HepG2 (cell line): ENCODE measurements around the gene MICB. TPM values are rescaled to one million over a fixed set of nuclear protein-coding genes. Genes with fewer than 3 reads are reported as not detected.
A peak's percentile ranks its signal among the peaks of the same experiment; 100 is the strongest.

Source experiments
- ATF5 ChIP-seq: sonication (generic); formaldehyde crosslinking; IDR thresholded peaks from 2 replicates; pipeline ENCODE4 v1.4.0; 2020; ENCODE audit warnings: mild to moderate bottlenecking, low read depth, missing genetic modification reagents
- BCL6 ChIP-seq: IDR thresholded peaks from 2 replicates; pipeline ENCODE4 v1.6.1; 2016; ENCODE audit warnings: missing genetic modification reagents, missing compliant biosample characterization
- E2F5 ChIP-seq: sonication (generic); formaldehyde crosslinking; conservative IDR thresholded peaks from 2 replicates; pipeline ENCODE4 v1.4.0; 2020; ENCODE audit warnings: missing genetic modification reagents
- EP300 ChIP-seq, 3 experiments: sonication (generic) in 1 of 3; formaldehyde crosslinking in 1 of 3; IDR thresholded peaks; 2 replicates each; pipeline versions ENCODE4 v1.5.1 to v1.6.1; 2011 to 2020; ENCODE audit warnings: low read depth in 2 of 3, low read length in 2 of 3, borderline replicate concordance in 1 of 3, improper control_type of control experiment in 1 of 3, mild to moderate bottlenecking in 1 of 3, missing genetic modification reagents in 1 of 3, moderate library complexity in 1 of 3
- GRHL1 ChIP-seq: sonication (generic); formaldehyde crosslinking; conservative IDR thresholded peaks from 2 replicates; pipeline ENCODE4 v1.8.0; 2022; ENCODE audit warnings: missing genetic modification reagents
- MAFK ChIP-seq, 2 experiments: IDR thresholded peaks in 1 of 2; conservative IDR thresholded peaks in 1 of 2; 2 replicates each; pipeline ENCODE4 v1.6.1; 2011; ENCODE audit warnings: improper control_type of control experiment in 2 of 2, low read length in 2 of 2
- MBD4 ChIP-seq: IDR thresholded peaks from 2 replicates; pipeline ENCODE4 v1.6.1; 2012; ENCODE audit warnings: low read length, inconsistent platforms, borderline replicate concordance
- MXD3 ChIP-seq: IDR thresholded peaks from 2 replicates; pipeline ENCODE4 v1.6.1; 2016; ENCODE audit warnings: mild to moderate bottlenecking, missing biosample characterization, missing genetic modification reagents
- POGK ChIP-seq: sonication (generic); formaldehyde crosslinking; conservative IDR thresholded peaks from 2 replicates; pipeline ENCODE4 v1.8.0; 2022; ENCODE audit warnings: mild to moderate bottlenecking, moderate library complexity, missing genetic modification reagents
- THAP11 ChIP-seq: IDR thresholded peaks from 2 replicates; pipeline ENCODE4 v1.6.1; 2016; ENCODE audit warnings: missing biosample characterization, missing genetic modification reagents
- ZMYM3 ChIP-seq: sonication (generic); formaldehyde crosslinking; IDR thresholded peaks from 2 replicates; pipeline ENCODE4 v1.5.1; 2020; ENCODE audit warnings: mild to moderate bottlenecking, missing genetic modification reagents
- ZNF281 ChIP-seq: sonication (generic); formaldehyde crosslinking; IDR thresholded peaks from 2 replicates; pipeline ENCODE4 v1.4.0; 2020; ENCODE audit warnings: missing genetic modification reagents, borderline replicate concordance
- ZNF382 ChIP-seq: sonication (generic); formaldehyde crosslinking; IDR thresholded peaks from 2 replicates; pipeline ENCODE4 v1.5.0; 2020; ENCODE audit warnings: missing genetic modification reagents, mild to moderate bottlenecking, borderline replicate concordance
- ZNF556 ChIP-seq: sonication (generic); formaldehyde crosslinking; IDR thresholded peaks from 2 replicates; pipeline ENCODE4 v1.4.0; 2020; ENCODE audit warnings: mild to moderate bottlenecking, missing genetic modification reagents, borderline replicate concordance
- ZSCAN31 ChIP-seq: sonication (generic); formaldehyde crosslinking; IDR thresholded peaks from 2 replicates; pipeline ENCODE4 v1.5.0; 2020; ENCODE audit warnings: low read depth, mild to moderate bottlenecking, missing genetic modification reagents
- polyA plus RNA-seq, 8 experiments: library from polyadenylated mRNA; depleted of rRNA in 3 of 8; stranded (reverse) in 7 of 8; unstranded in 1 of 8; fragments of >200 nt; fragmentation: Illumina TruSeq in 4 of 8; extraction: Trizol in 4 of 8; gene quantifications; 2 replicates each; pipeline versions ENCODE4 v1.2.1 to v1.2.3, GENCODE V29; 2011 to 2016; ENCODE audit warnings: low read depth in 4 of 8, missing spikeins in 1 of 8, mixed read lengths in 1 of 8; ENCODE audit not compliant: insufficient read depth in 1 of 8
- total RNA-seq, 5 experiments: library from RNA; depleted of rRNA; stranded (reverse); fragments of >200 nt; fragmentation: Illumina TruSeq; extraction: Trizol; gene quantifications; 2 replicates each; pipeline ENCODE4 v1.2.3, GENCODE V29; 2016; ENCODE audit warnings: low read depth in 1 of 5

Gene MICB
- total and polyA plus RNA-seq, 2 of the 13 experiments (the other 11 are each of a cell fraction or from before 2014, with no cell fraction given), result 12.5 to 12.8 TPM

GRCh38 chr6:31547727-31548543 is 50.0 kb downstream of the MICB start (continued):
- TF ChIP-seq GRHL1 (CRISPR knock-in tag) (no peak), ZNF556 (CRISPR knock-in tag) (0 out of 2 replicates have a peak, but pooled peaks have one; percentile 31), ZSCAN31 (CRISPR knock-in tag) (0 out of 2 replicates have a peak, but pooled peaks have one; percentile 0), ATF5 (no peak), MAFK (conservative IDR thresholded peaks at IDR 0.05 in 1 of 2, IDR thresholded peaks at IDR 0.05 in 1 of 2; ENCODE audit: low read length in 2 of 2) (no peak), ZMYM3 (CRISPR knock-in tag) (no peak), MXD3 (CRISPR knock-in tag) (no peak), ZNF281 (CRISPR knock-in tag) (no peak), E2F5 (no peak), POGK (CRISPR knock-in tag) (no peak), EP300 (IDR thresholded peaks at IDR 0.05; ENCODE audit: low read depth in 2 of 2, low read length in 2 of 2) (no peak), EP300 (CRISPR knock-in tag; IDR thresholded peaks at IDR 0.05; ENCODE audit: borderline replicate concordance) (no peak), MBD4 (no peak), THAP11 (no peak), BCL6 (CRISPR knock-in tag) (no peak), ZNF382 (CRISPR knock-in tag) (no peak)
